ENCODE results near the gene ACAA1.

ACAA1 gene

DNA sequence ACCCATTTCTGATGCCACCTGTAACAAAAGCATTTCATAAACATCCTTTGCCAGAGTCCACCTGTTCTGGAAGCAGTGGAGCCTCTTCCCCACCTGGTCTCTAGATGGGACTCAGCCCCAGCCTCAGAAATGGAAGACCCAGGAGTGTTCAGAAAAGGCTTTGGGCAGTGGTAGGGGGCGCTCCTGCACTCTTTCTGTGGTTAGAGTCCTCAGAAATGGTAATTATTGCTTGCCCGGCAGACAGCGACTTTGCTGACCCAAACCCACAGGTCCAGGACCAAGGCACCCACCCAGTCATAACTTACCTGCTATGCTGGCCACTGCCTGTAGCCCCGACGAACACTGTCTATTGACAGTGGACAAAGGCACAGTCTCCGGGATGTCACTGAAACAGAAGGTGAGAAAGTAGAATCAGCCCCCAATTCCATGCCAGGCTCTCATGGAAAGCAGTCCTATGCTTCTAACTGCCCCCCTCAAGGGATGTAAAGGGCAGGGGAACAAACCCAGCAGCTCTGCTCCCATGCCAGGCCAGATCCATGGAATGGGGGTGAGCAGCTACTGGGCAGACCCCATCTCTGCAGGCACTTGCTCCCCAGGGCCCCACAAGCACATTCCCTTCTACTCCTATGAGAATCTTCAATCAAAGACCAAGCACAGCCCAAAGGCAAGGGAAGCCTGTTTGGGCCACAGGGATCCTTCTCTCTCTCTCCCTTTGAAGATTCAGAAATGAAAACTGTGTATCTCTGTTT, 5.1 kb downstream of the ACAA1 start:
- ChIA-PET POLR2A (no interaction called here), CTCF (interaction anchor here (0.7 to 6.4 kb wide), 8 partner anchors 10 to 214 kb away, joined by 3 to 38 read pairs (median 4); partner anchors contain the start of genes OXSR1 and XYLB)
- H3K4me1 ChIP-seq (ENCODE audit: control extremely low read depth in 1 of 4, control insufficient read depth in 4 of 4, insufficient read depth in 4 of 4, low read length in 3 of 4) = peaks cover 0 to 20% (median 16%) of the 10 kb centered on the region in 4 experiments
- no peak overlapping the region for H3K27ac ChIP-seq (ENCODE audit: insufficient read depth in 1 of 2, low read depth in 1 of 2, low read length in 2 of 2, poor library complexity in 1 of 2, severe bottlenecking in 2 of 2)
- H3K27me3 ChIP-seq (replicated peaks in 2 of 5; ENCODE audit: control insufficient read depth in 4 of 5, insufficient read depth in 5 of 5, low read length in 4 of 5) = no peaks in the 10 kb centered on the region
- no peak for DNase-seq
- H3K4me3 ChIP-seq (ENCODE audit: control insufficient read depth in 1 of 7, extremely low read depth in 1 of 7, insufficient read depth in 4 of 7, low read depth in 2 of 7, low read length in 6 of 7) = no peak overlapping the region
- peaks cover 11 to 73% (median 63%) of the 10 kb centered on the region in 4 experiments for H3K36me3 ChIP-seq (ENCODE audit: control insufficient read depth in 4 of 4, insufficient read depth in 4 of 4, low read length in 3 of 4)
- WGBS (ENCODE audit: insufficient coverage) = 88% methylated on average over 4 of the region's 6 CpGs
- H3K9me3 ChIP-seq (ENCODE audit: control extremely low read depth in 1 of 5, control insufficient read depth in 4 of 5, insufficient read depth in 2 of 5, low read depth in 1 of 5, low read length in 4 of 5) = no peaks in the 10 kb centered on the region

DNA sequence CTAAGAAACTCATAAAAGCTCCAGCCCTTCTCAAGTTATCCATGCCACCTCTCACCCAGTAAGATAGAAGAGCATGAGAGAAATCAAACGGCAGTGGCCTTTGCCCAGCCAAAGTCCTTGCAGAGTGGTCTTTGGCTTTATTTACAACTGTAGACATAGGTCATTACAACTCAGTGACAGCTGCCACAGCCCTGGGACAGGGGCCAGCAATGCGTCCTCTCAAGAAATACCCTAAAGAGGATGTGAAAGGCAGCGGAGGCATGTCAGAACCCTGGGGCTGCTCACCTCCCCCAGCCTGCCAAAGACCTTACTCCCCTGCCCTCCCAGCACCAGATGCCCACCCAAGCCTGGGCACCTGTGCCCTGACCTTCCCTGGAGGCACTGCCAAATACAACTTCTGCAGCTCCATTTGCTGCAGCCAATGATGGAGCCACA, 6.3 kb downstream of the ACAA1 start:
- 97% methylated on average over 3 of the region's 3 CpGs for WGBS (ENCODE audit: insufficient coverage)
- peaks cover 0 to 9% (median 8%) of the 10 kb centered on the region in 4 experiments for H3K4me1 ChIP-seq (ENCODE audit: control extremely low read depth in 1 of 4, control insufficient read depth in 4 of 4, insufficient read depth in 4 of 4, low read length in 3 of 4)
- no peak overlapping the region for H3K4me3 ChIP-seq (ENCODE audit: control insufficient read depth in 1 of 7, extremely low read depth in 1 of 7, insufficient read depth in 4 of 7, low read depth in 2 of 7, low read length in 6 of 7)
- H3K27me3 ChIP-seq (replicated peaks in 2 of 5; ENCODE audit: control insufficient read depth in 4 of 5, insufficient read depth in 5 of 5, low read length in 4 of 5) = no peaks in the 10 kb centered on the region
- DNase-seq = no peak
- ChIA-PET POLR2A (no interaction called here), CTCF (interaction anchor here (1.1 to 6.4 kb wide), 3 partner anchors 9 to 215 kb away, joined by 5 to 38 read pairs (median 6); no protein-coding TSS in a partner anchor)
- peaks cover 14 to 85% (median 72%) of the 10 kb centered on the region in 4 experiments for H3K36me3 ChIP-seq (ENCODE audit: control insufficient read depth in 4 of 4, insufficient read depth in 4 of 4, low read length in 3 of 4)
- no peaks in the 10 kb centered on the region for H3K9me3 ChIP-seq (ENCODE audit: control extremely low read depth in 1 of 5, control insufficient read depth in 4 of 5, insufficient read depth in 2 of 5, low read depth in 1 of 5, low read length in 4 of 5)
- no peak overlapping the region for H3K27ac ChIP-seq (ENCODE audit: insufficient read depth in 1 of 2, low read depth in 1 of 2, low read length in 2 of 2, poor library complexity in 1 of 2, severe bottlenecking in 2 of 2)

DNA sequence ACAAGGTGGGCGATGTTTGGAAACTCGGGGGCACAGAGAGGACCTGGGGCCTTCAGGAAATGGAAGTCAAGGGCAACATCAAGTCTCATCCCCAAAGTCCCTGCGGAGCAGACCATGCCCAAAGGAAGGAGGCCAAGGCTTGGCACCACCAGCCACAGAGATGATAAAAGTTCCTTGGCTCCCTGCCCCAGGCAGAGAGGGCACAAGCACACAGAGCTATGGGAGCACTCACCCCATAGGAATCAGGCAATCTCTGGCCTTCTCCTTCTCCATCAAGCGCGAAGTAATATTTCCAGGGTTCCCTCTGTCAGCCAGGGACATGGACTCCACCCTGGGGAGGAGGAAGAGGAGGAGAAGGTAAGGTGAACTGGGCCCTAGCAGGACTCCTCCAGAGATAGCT, 7.9 kb downstream of the ACAA1 start:
- no peak overlapping the region for H3K27ac ChIP-seq (ENCODE audit: insufficient read depth in 1 of 2, low read depth in 1 of 2, low read length in 2 of 2, poor library complexity in 1 of 2, severe bottlenecking in 2 of 2)
- H3K4me3 ChIP-seq (ENCODE audit: control insufficient read depth in 1 of 7, extremely low read depth in 1 of 7, insufficient read depth in 4 of 7, low read depth in 2 of 7, low read length in 6 of 7) = no peak overlapping the region
- no peak for DNase-seq
- 97% methylated on average over 4 of the region's 5 CpGs for WGBS (ENCODE audit: insufficient coverage)
- H3K36me3 ChIP-seq (ENCODE audit: control insufficient read depth in 4 of 4, insufficient read depth in 4 of 4, low read length in 3 of 4) = peaks cover 14 to 99% (median 77%) of the 10 kb centered on the region in 4 experiments
- CTCF ChIA-PET = interaction anchor here (1.0 to 6.4 kb wide), 6 partner anchors 11 to 351 kb away, joined by 3 to 38 read pairs (median 4); partner anchors contain the start of genes OXSR1 and XYLB
- no peaks in the 10 kb centered on the region for H3K9me3 ChIP-seq (ENCODE audit: control extremely low read depth in 1 of 5, control insufficient read depth in 4 of 5, insufficient read depth in 2 of 5, low read depth in 1 of 5, low read length in 4 of 5)
- H3K27me3 ChIP-seq (replicated peaks in 2 of 5; ENCODE audit: control insufficient read depth in 4 of 5, insufficient read depth in 5 of 5, low read length in 4 of 5) = no peaks in the 10 kb centered on the region
- POLR2A ChIA-PET = no interaction called here
- H3K4me1 ChIP-seq (ENCODE audit: control extremely low read depth in 1 of 4, control insufficient read depth in 4 of 4, insufficient read depth in 4 of 4, low read length in 3 of 4) = no peaks in the 10 kb centered on the region

DNA sequence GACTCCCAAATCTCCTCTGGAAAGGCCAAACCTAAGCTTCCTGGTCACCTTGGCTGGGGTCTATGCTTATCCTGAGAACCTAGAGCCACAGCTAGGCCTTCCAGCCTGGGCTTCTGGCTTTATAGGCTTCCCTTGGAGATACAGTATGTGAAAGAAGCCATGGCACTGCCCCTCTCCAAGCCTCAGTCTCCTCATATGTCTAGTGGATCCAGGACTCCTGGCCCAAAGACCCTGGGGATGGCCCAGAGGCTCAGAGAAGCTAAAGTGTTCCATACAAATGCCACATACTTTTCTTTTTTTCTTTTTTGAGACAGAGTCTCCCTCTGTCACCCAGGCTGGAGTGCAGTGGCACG, 8.6 kb downstream of the ACAA1 start:
- DNase-seq = no peak
- H3K4me1 ChIP-seq (ENCODE audit: control extremely low read depth in 1 of 4, control insufficient read depth in 4 of 4, insufficient read depth in 4 of 4, low read length in 3 of 4) = no peaks in the 10 kb centered on the region
- no peaks in the 10 kb centered on the region for H3K9me3 ChIP-seq (ENCODE audit: control extremely low read depth in 1 of 5, control insufficient read depth in 4 of 5, insufficient read depth in 2 of 5, low read depth in 1 of 5, low read length in 4 of 5)
- H3K27me3 ChIP-seq (replicated peaks in 2 of 5; ENCODE audit: control insufficient read depth in 4 of 5, insufficient read depth in 5 of 5, low read length in 4 of 5) = no peaks in the 10 kb centered on the region
- WGBS (ENCODE audit: insufficient coverage) = 100% methylated on average over 1 of the region's 1 CpG
- H3K27ac ChIP-seq (ENCODE audit: insufficient read depth in 1 of 2, low read depth in 1 of 2, low read length in 2 of 2, poor library complexity in 1 of 2, severe bottlenecking in 2 of 2) = no peak overlapping the region
- peaks cover 14 to 94% (median 72%) of the 10 kb centered on the region in 4 experiments for H3K36me3 ChIP-seq (ENCODE audit: control insufficient read depth in 4 of 4, insufficient read depth in 4 of 4, low read length in 3 of 4)
- CTCF ChIA-PET = interaction anchor here (1.0 to 6.4 kb wide), 5 partner anchors 11 to 352 kb away, joined by 3 to 38 read pairs (median 6); partner anchors contain the start of gene XYLB
- POLR2A ChIA-PET = no interaction called here
- no peak overlapping the region for H3K4me3 ChIP-seq (ENCODE audit: control insufficient read depth in 1 of 7, extremely low read depth in 1 of 7, insufficient read depth in 4 of 7, low read depth in 2 of 7, low read length in 6 of 7)

DNA sequence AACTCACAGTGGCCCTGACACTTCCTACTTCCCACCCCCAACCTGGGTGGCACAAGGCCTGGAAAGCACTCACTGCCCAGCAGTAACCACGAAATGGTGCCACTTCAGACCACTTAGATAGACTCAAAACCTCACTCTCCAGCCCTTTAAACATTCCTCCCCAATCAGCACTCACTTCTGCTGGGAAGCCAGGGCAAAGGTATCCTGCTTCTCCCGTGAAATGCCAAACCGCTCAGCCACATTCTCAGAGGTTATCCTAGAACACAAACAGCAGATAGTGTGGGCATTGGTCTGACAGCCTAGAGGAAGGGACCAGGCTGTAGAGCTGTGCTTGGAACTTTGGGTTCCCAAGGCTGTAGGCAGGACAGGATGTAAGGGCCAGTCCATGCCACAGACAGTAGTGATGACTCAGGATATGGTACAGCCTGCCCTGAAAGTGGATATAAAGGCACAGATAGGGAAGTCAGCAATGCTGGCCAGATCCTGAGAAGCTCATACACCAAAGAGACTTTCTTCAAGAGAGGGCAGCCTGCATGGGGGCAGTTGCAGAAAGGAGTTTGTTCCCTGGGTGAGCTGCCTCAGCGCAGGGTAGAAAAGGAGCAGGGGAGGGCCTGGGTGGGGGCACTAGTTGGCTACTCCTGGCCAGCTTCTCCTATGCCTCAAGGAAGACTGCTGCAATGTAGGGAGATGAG, 9.2 kb downstream of the ACAA1 start:
- Histone ChIP-seq H3K9me3 (ENCODE audit: control extremely low read depth in 1 of 5, control insufficient read depth in 4 of 5, insufficient read depth in 2 of 5, low read depth in 1 of 5, low read length in 4 of 5) (no peaks in the 10 kb centered on the region), H3K27me3 (replicated peaks in 2 of 5; ENCODE audit: control insufficient read depth in 4 of 5, insufficient read depth in 5 of 5, low read length in 4 of 5) (no peaks in the 10 kb centered on the region), H3K27ac (ENCODE audit: insufficient read depth in 1 of 2, low read depth in 1 of 2, low read length in 2 of 2, poor library complexity in 1 of 2, severe bottlenecking in 2 of 2) (no peak overlapping the region), H3K4me3 (ENCODE audit: control insufficient read depth in 1 of 7, extremely low read depth in 1 of 7, insufficient read depth in 4 of 7, low read depth in 2 of 7, low read length in 6 of 7) (no peak overlapping the region), H3K4me1 (ENCODE audit: control extremely low read depth in 1 of 4, control insufficient read depth in 4 of 4, insufficient read depth in 4 of 4, low read length in 3 of 4) (no peaks in the 10 kb centered on the region), H3K36me3 (ENCODE audit: control insufficient read depth in 4 of 4, insufficient read depth in 4 of 4, low read length in 3 of 4) (peaks cover 14 to 94% (median 73%) of the 10 kb centered on the region in 4 experiments)
- CTCF ChIA-PET = interaction anchor here (0.6 to 6.4 kb wide), 4 partner anchors 10 to 219 kb away, joined by 3 to 38 read pairs (median 5); partner anchors contain the start of gene XYLB
- POLR2A ChIA-PET = no interaction called here
- WGBS (ENCODE audit: insufficient coverage) = 96% methylated on average over 4 of the region's 4 CpGs
- no peak for DNase-seq

DNA sequence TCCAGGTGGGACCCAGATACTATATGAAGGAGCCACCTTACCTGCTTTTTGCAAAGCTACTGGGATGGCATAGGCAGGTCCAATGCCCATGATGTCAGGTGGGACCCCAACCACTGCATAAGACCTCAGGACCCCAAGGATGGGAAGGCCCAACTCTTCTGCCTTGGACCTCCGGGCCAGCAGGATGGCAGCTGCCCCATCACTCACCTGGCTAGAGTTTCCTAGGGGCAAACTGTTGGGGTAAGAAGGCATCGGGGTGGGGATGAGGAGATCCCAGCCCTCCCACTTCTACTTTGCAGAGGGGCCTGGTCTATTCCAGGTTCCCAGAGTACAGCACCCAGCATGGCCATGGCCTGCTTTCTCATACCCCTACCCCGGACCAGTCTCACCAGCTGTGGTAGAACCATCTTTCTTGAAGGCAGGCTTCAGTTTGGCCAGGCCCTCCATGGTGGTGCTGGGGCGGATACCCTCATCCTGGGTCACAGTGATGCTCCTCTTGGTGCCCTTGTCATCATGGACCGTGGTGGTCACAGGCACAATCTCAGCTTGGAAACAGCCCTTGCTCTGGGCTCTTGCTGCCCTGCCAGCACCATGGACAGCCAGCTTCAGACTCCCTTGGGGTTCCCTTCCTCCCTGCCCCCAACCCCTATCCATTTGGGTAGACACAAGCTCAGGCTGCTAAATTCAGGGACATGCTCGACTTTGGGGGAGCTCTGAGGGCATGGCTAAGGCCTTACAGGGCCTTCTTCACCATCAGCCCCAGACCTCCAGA, 10.6 kb downstream of the ACAA1 start:
- no peak for DNase-seq
- Histone ChIP-seq H3K36me3 (ENCODE audit: control insufficient read depth in 4 of 4, insufficient read depth in 4 of 4, low read length in 3 of 4) (peaks cover 12 to 94% (median 74%) of the 10 kb centered on the region in 4 experiments), H3K27me3 (replicated peaks in 2 of 5; ENCODE audit: control insufficient read depth in 4 of 5, insufficient read depth in 5 of 5, low read length in 4 of 5) (no peaks in the 10 kb centered on the region), H3K4me1 (ENCODE audit: control extremely low read depth in 1 of 4, control insufficient read depth in 4 of 4, insufficient read depth in 4 of 4, low read length in 3 of 4) (no peaks in the 10 kb centered on the region), H3K27ac (ENCODE audit: insufficient read depth in 1 of 2, low read depth in 1 of 2, low read length in 2 of 2, poor library complexity in 1 of 2, severe bottlenecking in 2 of 2) (no peak overlapping the region), H3K4me3 (ENCODE audit: control insufficient read depth in 1 of 7, extremely low read depth in 1 of 7, insufficient read depth in 4 of 7, low read depth in 2 of 7, low read length in 6 of 7) (no peak overlapping the region), H3K9me3 (ENCODE audit: control extremely low read depth in 1 of 5, control insufficient read depth in 4 of 5, insufficient read depth in 2 of 5, low read depth in 1 of 5, low read length in 4 of 5) (no peaks in the 10 kb centered on the region)
- POLR2A ChIA-PET = interaction anchor here (0.7 kb wide), 1 partner anchor 206 kb away, joined by 3 read pairs; no protein-coding TSS in a partner anchor
- CTCF ChIA-PET = interaction anchor here (0.9 to 6.4 kb wide), 4 partner anchors 9 to 39 kb away, joined by 3 to 38 read pairs (median 4); partner anchors contain the start of gene OXSR1
- WGBS (ENCODE audit: insufficient coverage) = 94% methylated on average over 5 of the region's 6 CpGs

Measured in common myeloid progenitor, CD34-positive (primary cell).